GM12875 (cell line): ENCODE data around the gene EVX2.

Source experiments
- H3K4me3 ChIP-seq: one replicate; pipeline ENCODE4 v1.5.1; 2011; ENCODE audit warnings: low read depth, low read length, control low read depth
- CTCF ChIP-seq: IDR thresholded peaks from 2 replicates; pipeline ENCODE4 v1.5.1; 2011; ENCODE audit warnings: low read depth, mild to moderate bottlenecking, control low read depth, inconsistent platforms, low read length, moderate library complexity, borderline replicate concordance; ENCODE audit not compliant: insufficient read depth

EVX2 gene

GRCh38 chr2:176085120-176085788, 1.5 kb upstream of the EVX2 start:
- TF ChIP-seq CTCF = no peak
- no peak overlapping the region for H3K4me3 ChIP-seq

- TF ChIP-seq CTCF = no peak
- no peak overlapping the region for H3K4me3 ChIP-seq
Observed at GRCh38 chr2:176084611-176085119, 903 bp upstream of the EVX2 start.

GRCh38 chr2:176082824-176083751, 674 bp downstream of the EVX2 start:
- TF ChIP-seq CTCF = no peak
- H3K4me3 ChIP-seq = no peak overlapping the region

GRCh38 chr2:176082525-176082823, 1.3 kb downstream of the EVX2 start:
- TF ChIP-seq CTCF = no peak
- H3K4me3 ChIP-seq = no peak overlapping the region

- no peak overlapping the region for H3K4me3 ChIP-seq
- no peak for TF ChIP-seq CTCF
Observed at GRCh38 chr2:176081837-176082524, 1.8 kb downstream of the EVX2 start.

- TF ChIP-seq CTCF = no peak
- no peak overlapping the region for H3K4me3 ChIP-seq
Observed at GRCh38 chr2:176081376-176081836, 2.4 kb downstream of the EVX2 start.
